Nephron (organoid): ENCODE measurements around the gene GPR15LG.

Experiments
- H3K27ac Mint-ChIP-seq, 3 experiments: 2 replicates each; pipeline ENCODE4 v1.8.0; 2020; ENCODE audit warnings: mixed read lengths in 3 of 3, mild to moderate bottlenecking in 2 of 3, moderate library complexity in 1 of 3
- H3K27me3 Mint-ChIP-seq: 2 replicates; pipeline ENCODE4 v1.8.0; 2021; ENCODE audit warnings: low read depth, mild to moderate bottlenecking, moderate library complexity, mixed read lengths
- H3K36me3 Mint-ChIP-seq: 2 replicates; pipeline ENCODE4 v1.8.0; 2020; ENCODE audit warnings: low read depth, mixed read lengths
- H3K4me1 Mint-ChIP-seq: 2 replicates; pipeline ENCODE4 v1.8.0; 2020; ENCODE audit warnings: mixed read lengths
- H3K4me3 Mint-ChIP-seq, 3 experiments: 2 replicates each; pipeline ENCODE4 v1.8.0; 2020; ENCODE audit warnings: mild to moderate bottlenecking in 3 of 3, mixed read lengths in 3 of 3, moderate library complexity in 2 of 3
- H3K9me3 Mint-ChIP-seq: 2 replicates; pipeline ENCODE4 v1.8.0; 2020; ENCODE audit warnings: mixed read lengths
- CTCF ChIP-seq, 3 experiments: fragments of 200-600 bp; sonication (generic); IDR thresholded peaks; one replicate each; pipeline ENCODE4 v1.5.0; 2021; ENCODE audit warnings: antibody characterized with exemption in 3 of 3; ENCODE audit not compliant: unreplicated experiment in 3 of 3

Gene GPR15LG

GRCh38 chr10:84224411-84225028, 50.9 kb downstream of the GPR15LG start:
- Mint-ChIP-seq H3K9me3 (no peaks in the 10 kb centered on the region), H3K4me3 (no peak overlapping the region), H3K27me3 (peaks cover 18% of the 10 kb centered on the region), H3K36me3 (no peaks in the 10 kb centered on the region), H3K4me1 (no peaks in the 10 kb centered on the region), H3K27ac (no peak overlapping the region)
- no peak for TF ChIP-seq CTCF (IDR thresholded peaks at IDR 0.05; ENCODE audit: unreplicated experiment in 3 of 3)

- Mint-ChIP-seq H3K4me1 (no peaks in the 10 kb centered on the region), H3K27me3 (peaks cover 23% of the 10 kb centered on the region), H3K27ac (no peak within 1 kb of the TSS), H3K36me3 (no peaks in the 10 kb centered on the region), H3K4me3 (no peak within 1 kb of the TSS), H3K9me3 (no peaks in the 10 kb centered on the region)
- TF ChIP-seq CTCF (IDR thresholded peaks at IDR 0.05; ENCODE audit: unreplicated experiment in 3 of 3) = no peak
These were observed 52.0 kb downstream of the GPR15LG start, which contains the start of gene LRIT2 for GRCh38 chr10:84225427-84226173. LRIT2 (minus strand) TSS chr10:84225544; CDS start chr10:84225520, 24 bp downstream.

GRCh38 chr10:84226616-84227015, 53.0 kb downstream of the GPR15LG start:
- no peak for TF ChIP-seq CTCF (IDR thresholded peaks at IDR 0.05; ENCODE audit: unreplicated experiment in 3 of 3)
- Mint-ChIP-seq H3K9me3 (no peaks in the 10 kb centered on the region), H3K36me3 (no peaks in the 10 kb centered on the region), H3K27ac (no peak overlapping the region), H3K4me1 (no peaks in the 10 kb centered on the region), H3K4me3 (no peak overlapping the region), H3K27me3 (peaks cover 30% of the 10 kb centered on the region)

GRCh38 chr10:84227810-84228209, 54.2 kb downstream of the GPR15LG start:
- Mint-ChIP-seq H3K4me3 (no peak overlapping the region), H3K9me3 (no peaks in the 10 kb centered on the region)
- no peak for TF ChIP-seq CTCF (IDR thresholded peaks at IDR 0.05; ENCODE audit: unreplicated experiment in 3 of 3)

GRCh38 chr10:84230359-84230758, 56.8 kb downstream of the GPR15LG start:
- no peaks in the 10 kb centered on the region for H3K9me3 Mint-ChIP-seq
- no peak overlapping the region for H3K4me3 Mint-ChIP-seq
- peaks cover 21% of the 10 kb centered on the region for H3K27me3 Mint-ChIP-seq
- TF ChIP-seq CTCF (IDR thresholded peaks at IDR 0.05; ENCODE audit: unreplicated experiment in 3 of 3) = no peak
- H3K4me1 Mint-ChIP-seq = no peaks in the 10 kb centered on the region
- no peaks in the 10 kb centered on the region for H3K36me3 Mint-ChIP-seq
- H3K27ac Mint-ChIP-seq = no peak overlapping the region

More at GRCh38 chr10:84227810-84228209, 54.2 kb downstream of the GPR15LG start:
- peaks cover 25% of the 10 kb centered on the region for H3K27me3 Mint-ChIP-seq
- no peak overlapping the region for H3K27ac Mint-ChIP-seq
- H3K4me1 Mint-ChIP-seq = no peaks in the 10 kb centered on the region
- no peaks in the 10 kb centered on the region for H3K36me3 Mint-ChIP-seq
